Measurements from ENCODE around the gene PRCD. TPM values are rescaled to one million over a fixed set of nuclear protein-coding genes. Genes with fewer than 3 reads are reported as not detected.

The PRCD gene
- total and polyA plus RNA-seq, 11 donors: 1.1 to 7.6 (median 2.7) TPM

- H3K9me3 ChIP-seq: no peaks in the 10 kb centered on the region
- ATAC-seq (no peak), DNase-seq (no peak)
- H3K27me3 ChIP-seq: peaks cover 0 to 2% (median 0%) of the 10 kb centered on the region in 9 donors
- H3K4me1 ChIP-seq: peaks cover 0 to 20% (median 8%) of the 10 kb centered on the region in 12 donors
- H3K36me3 ChIP-seq: no peaks in the 10 kb centered on the region
- intact Hi-C loops (cut with DNase I): loop anchor here in 1 of 10 donors (10.0 kb wide), 1 partner anchor 52 kb away; no protein-coding TSS in a partner anchor
- 92 to 96% (median 95%) methylated on average over 11 to 17 of the region's 17 CpGs for WGBS, 4 donors
- TF ChIP-seq POLR2A (IDR thresholded peaks at IDR 0.05): no peak
- TF ChIP-seq CTCF (IDR thresholded peaks at IDR 0.05): no peak
- no peak overlapping the region for H3K4me3 ChIP-seq
- no peak overlapping the region for H3K27ac ChIP-seq
Observed at GRCh38 chr17:76572201-76572910, 32.5 kb downstream of the PRCD start.

GRCh38 chr17:76573096-76573495, 33.3 kb downstream of the PRCD start:
- H3K9me3 ChIP-seq: no peaks in the 10 kb centered on the region
- intact Hi-C loops (cut with DNase I): loop anchor here in 1 of 10 donors (10.0 kb wide), 1 partner anchor 52 kb away; no protein-coding TSS in a partner anchor
- no peak overlapping the region for H3K27ac ChIP-seq
- no peaks in the 10 kb centered on the region for H3K36me3 ChIP-seq
- peaks cover 0 to 13% (median 3%) of the 10 kb centered on the region in 12 donors for H3K4me1 ChIP-seq
- no peak for DNase-seq
- TF ChIP-seq POLR2A (IDR thresholded peaks at IDR 0.05) (no peak), CTCF (IDR thresholded peaks at IDR 0.05) (no peak)
- WGBS, 4 donors: 86 to 95% (median 94%) methylated on average over 5 to 10 of the region's 10 CpGs
- H3K27me3 ChIP-seq: peaks cover 0 to 2% (median 0%) of the 10 kb centered on the region in 9 donors
- ATAC-seq: no peak
- no peak overlapping the region for H3K4me3 ChIP-seq

GRCh38 chr17:76574166-76574565, 34.3 kb downstream of the PRCD start:
- H3K27ac ChIP-seq: no peak overlapping the region
- WGBS, 4 donors: 90 to 96% (median 94%) methylated on average over 11 of the region's 11 CpGs
- H3K9me3 ChIP-seq: no peaks in the 10 kb centered on the region
- ATAC-seq (no peak), DNase-seq (no peak)
- no peaks in the 10 kb centered on the region for H3K36me3 ChIP-seq
- intact Hi-C loops (cut with DNase I): loop anchor here in 1 of 10 donors (10.0 kb wide), 1 partner anchor 51 kb away; no protein-coding TSS in a partner anchor
- no peaks in the 10 kb centered on the region for H3K27me3 ChIP-seq
- no peak overlapping the region for H3K4me3 ChIP-seq
- TF ChIP-seq CTCF (IDR thresholded peaks at IDR 0.05) (no peak), POLR2A (IDR thresholded peaks at IDR 0.05) (no peak)
- H3K4me1 ChIP-seq: peaks cover 0 to 10% (median 3%) of the 10 kb centered on the region in 12 donors

- WGBS, 4 donors: 72 to 91% (median 74%) methylated on average over 4 to 5 of the region's 5 CpGs
Observed at GRCh38 chr17:76575570-76575969, 35.7 kb downstream of the PRCD start.

More at GRCh38 chr17:76575570-76575969, 35.7 kb downstream of the PRCD start:
- Histone ChIP-seq H3K27ac (no peak overlapping the region), H3K9me3 (no peaks in the 10 kb centered on the region), H3K4me3 (no peak overlapping the region), H3K27me3 (no peaks in the 10 kb centered on the region), H3K4me1 (no peaks in the 10 kb centered on the region), H3K36me3 (no peaks in the 10 kb centered on the region)
- ATAC-seq (no peak), DNase-seq (no peak)
- TF ChIP-seq POLR2A (IDR thresholded peaks at IDR 0.05) (no peak), CTCF (IDR thresholded peaks at IDR 0.05) (no peak)
- intact Hi-C loops (cut with DNase I): loop anchor here in 1 of 10 donors (10.0 kb wide), 1 partner anchor 49 kb away; no protein-coding TSS in a partner anchor
